ENCODE measurements around the gene VSTM2L. TPM values are rescaled to one million over a fixed set of nuclear protein-coding genes. Genes with fewer than 3 reads are reported as not detected.

VSTM2L gene
- total and polyA plus RNA-seq, 2 of the 13 experiments (the other 11 are each of a cell fraction or from before 2014, with no cell fraction given), result not detected

DNA sequence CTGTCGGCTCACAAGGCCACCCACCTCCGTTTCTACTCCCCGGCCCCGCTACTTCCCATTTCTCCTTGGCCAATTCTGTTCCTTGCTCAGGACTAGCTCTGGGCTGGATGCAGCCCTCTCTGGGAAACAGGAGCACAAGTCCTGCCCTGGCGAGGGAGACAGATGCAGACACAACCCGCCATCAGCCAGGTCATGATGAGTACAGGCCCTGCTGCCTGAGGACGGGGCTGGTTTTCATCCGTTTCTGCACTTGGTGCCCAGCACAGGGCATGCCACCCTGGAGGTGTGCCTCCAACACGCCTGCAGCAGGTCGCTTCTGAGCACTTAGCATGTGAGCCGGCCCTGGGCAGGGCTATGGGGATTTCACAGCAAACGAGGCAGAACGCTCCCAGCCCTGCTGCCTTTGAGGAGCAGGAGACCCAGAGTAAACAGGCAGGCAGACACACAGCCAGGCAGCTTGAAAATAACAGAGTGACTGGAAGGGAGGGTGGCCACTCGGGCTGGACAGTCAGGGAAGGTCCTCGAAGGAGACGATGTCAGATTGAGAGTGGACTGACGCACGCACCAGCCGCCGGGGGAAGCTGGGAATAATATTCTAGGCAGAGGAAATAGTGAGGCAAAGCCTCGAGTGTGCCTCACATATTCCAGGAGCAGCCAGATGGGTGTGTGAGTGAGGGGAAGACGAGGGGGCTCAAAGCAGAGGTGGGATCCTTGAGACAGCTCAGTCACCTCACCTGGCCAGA is 21.2 kb upstream of the VSTM2L start (continued):
- TF ChIP-seq, protein P1, sequence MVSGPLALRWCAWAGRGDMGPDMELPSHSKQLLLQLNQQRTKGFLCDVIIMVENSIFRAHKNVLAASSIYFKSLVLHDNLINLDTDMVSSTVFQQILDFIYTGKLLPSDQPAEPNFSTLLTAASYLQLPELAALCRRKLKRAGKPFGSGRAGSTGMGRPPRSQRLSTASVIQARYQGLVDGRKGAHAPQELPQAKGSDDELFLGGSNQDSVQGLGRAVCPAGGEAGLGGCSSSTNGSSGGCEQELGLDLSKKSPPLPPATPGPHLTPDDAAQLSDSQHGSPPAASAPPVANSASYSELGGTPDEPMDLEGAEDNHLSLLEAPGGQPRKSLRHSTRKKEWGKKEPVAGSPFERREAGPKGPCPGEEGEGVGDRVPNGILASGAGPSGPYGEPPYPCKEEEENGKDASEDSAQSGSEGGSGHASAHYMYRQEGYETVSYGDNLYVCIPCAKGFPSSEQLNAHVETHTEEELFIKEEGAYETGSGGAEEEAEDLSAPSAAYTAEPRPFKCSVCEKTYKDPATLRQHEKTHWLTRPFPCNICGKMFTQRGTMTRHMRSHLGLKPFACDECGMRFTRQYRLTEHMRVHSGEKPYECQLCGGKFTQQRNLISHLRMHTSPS (CRISPR knock-in tag; IDR thresholded peaks at IDR 0.05; ENCODE audit: low read depth), result 0 out of 2 replicates have a peak, but pooled peaks have one; percentile 15
- no peak for TF ChIP-seq DMAP1 (CRISPR knock-in tag; IDR thresholded peaks at IDR 0.05)
- TF ChIP-seq, protein P2, sequence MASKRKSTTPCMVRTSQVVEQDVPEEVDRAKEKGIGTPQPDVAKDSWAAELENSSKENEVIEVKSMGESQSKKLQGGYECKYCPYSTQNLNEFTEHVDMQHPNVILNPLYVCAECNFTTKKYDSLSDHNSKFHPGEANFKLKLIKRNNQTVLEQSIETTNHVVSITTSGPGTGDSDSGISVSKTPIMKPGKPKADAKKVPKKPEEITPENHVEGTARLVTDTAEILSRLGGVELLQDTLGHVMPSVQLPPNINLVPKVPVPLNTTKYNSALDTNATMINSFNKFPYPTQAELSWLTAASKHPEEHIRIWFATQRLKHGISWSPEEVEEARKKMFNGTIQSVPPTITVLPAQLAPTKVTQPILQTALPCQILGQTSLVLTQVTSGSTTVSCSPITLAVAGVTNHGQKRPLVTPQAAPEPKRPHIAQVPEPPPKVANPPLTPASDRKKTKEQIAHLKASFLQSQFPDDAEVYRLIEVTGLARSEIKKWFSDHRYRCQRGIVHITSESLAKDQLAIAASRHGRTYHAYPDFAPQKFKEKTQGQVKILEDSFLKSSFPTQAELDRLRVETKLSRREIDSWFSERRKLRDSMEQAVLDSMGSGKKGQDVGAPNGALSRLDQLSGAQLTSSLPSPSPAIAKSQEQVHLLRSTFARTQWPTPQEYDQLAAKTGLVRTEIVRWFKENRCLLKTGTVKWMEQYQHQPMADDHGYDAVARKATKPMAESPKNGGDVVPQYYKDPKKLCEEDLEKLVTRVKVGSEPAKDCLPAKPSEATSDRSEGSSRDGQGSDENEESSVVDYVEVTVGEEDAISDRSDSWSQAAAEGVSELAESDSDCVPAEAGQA (IDR thresholded peaks at IDR 0.05; ENCODE audit: low read depth), result no peak
- TF ChIP-seq, protein P2 (CRISPR knock-in tag; IDR thresholded peaks at IDR 0.05; ENCODE audit: borderline replicate concordance), result no peak
- no peak for TF ChIP-seq ZNF7 (CRISPR knock-in tag; IDR thresholded peaks at IDR 0.05)
- TF ChIP-seq ZNF34 (CRISPR knock-in tag; IDR thresholded peaks at IDR 0.05; ENCODE audit: borderline replicate concordance), result no peak
- no peak for TF ChIP-seq ZNF879 (CRISPR knock-in tag; IDR thresholded peaks at IDR 0.05)
- TF ChIP-seq ZNF264 (CRISPR knock-in tag; IDR thresholded peaks at IDR 0.05), result no peak
- TF ChIP-seq KMT2A (CRISPR knock-in tag; IDR thresholded peaks at IDR 0.05), result no peak; the same call in 1 of the 2 replicates
- no peak for TF ChIP-seq ZFP82 (CRISPR knock-in tag; IDR thresholded peaks at IDR 0.05; ENCODE audit: borderline replicate concordance)
- TF ChIP-seq TBP (CRISPR knock-in tag; IDR thresholded peaks at IDR 0.05), result no peak
- TF ChIP-seq ELF3 (CRISPR knock-in tag; IDR thresholded peaks at IDR 0.05), result no peak
- no peak for TF ChIP-seq SP4 (CRISPR knock-in tag; IDR thresholded peaks at IDR 0.05)
- no peak for TF ChIP-seq HDAC2 (CRISPR knock-in tag; IDR thresholded peaks at IDR 0.05)
- TF ChIP-seq ZNF550 (CRISPR knock-in tag; IDR thresholded peaks at IDR 0.05; ENCODE audit: borderline replicate concordance), result no peak
- TF ChIP-seq FUBP1 (CRISPR knock-in tag; IDR thresholded peaks at IDR 0.05; ENCODE audit: borderline replicate concordance), result 0 out of 2 replicates have a peak, but pooled peaks have one; percentile 14
- TF ChIP-seq ZNF180 (CRISPR knock-in tag; IDR thresholded peaks at IDR 0.05; ENCODE audit: borderline replicate concordance, low read depth), result no peak
- TF ChIP-seq MTA3 (CRISPR knock-in tag; IDR thresholded peaks at IDR 0.05), result no peak
- TF ChIP-seq ZNF782 (CRISPR knock-in tag; IDR thresholded peaks at IDR 0.05; ENCODE audit: borderline replicate concordance), result no peak
- no peak for TF ChIP-seq ZNF619 (CRISPR knock-in tag; IDR thresholded peaks at IDR 0.05)
- TF ChIP-seq KLF15 (CRISPR knock-in tag; IDR thresholded peaks at IDR 0.05; ENCODE audit: borderline replicate concordance), result no peak

Measured in HepG2 (cell line).